ENCODE data around the gene DAPK1.

Gene DAPK1

GRCh38 chr9:87572719-87573118, 75.1 kb downstream of the DAPK1 start:
- DNase-seq = no peak

GRCh38 chr9:87573841-87574342, 76.2 kb downstream of the DAPK1 start:
- DNase-seq = no peak

DNA sequence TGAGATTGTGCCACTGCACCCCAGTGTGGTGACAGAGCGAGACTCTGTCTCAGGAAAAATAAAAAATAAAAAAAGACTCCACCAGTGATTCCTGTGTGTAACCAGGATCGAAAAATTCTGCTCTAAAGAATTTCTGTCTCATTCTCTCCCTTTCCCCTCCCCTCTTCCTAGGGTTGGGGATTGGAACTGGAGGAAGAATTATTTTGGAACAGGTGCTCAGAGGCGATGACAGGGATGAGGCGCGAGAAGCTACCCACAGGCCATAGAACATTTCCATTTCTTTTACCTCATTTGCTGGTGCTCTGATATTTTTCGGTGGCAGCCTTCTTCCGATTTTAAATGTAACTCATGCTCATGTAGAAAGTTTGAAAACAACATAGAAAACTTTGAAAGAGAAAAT, 80.1 kb downstream of the DAPK1 start:
- DNase-seq = no peak

DNA sequence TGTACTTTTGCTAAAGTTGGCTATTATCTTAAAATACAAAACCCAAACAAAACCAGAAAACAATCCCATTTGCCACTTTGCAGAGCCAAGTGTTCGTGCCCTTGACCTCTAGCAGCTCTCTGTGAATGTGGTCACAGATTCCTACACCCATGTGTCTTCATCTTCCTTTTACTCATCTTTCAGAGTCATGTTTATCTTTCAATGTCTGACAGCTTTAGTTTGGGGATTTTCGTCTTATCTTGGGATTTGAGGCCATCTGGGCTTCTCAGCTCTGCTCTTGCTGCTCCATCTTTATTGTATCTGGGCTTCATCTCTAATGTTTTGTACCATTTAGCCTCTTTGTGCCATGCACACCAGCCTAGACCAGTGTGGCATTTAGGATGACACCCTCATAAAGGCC, 81.0 kb downstream of the DAPK1 start:
- DNase-seq = no peak

DNA sequence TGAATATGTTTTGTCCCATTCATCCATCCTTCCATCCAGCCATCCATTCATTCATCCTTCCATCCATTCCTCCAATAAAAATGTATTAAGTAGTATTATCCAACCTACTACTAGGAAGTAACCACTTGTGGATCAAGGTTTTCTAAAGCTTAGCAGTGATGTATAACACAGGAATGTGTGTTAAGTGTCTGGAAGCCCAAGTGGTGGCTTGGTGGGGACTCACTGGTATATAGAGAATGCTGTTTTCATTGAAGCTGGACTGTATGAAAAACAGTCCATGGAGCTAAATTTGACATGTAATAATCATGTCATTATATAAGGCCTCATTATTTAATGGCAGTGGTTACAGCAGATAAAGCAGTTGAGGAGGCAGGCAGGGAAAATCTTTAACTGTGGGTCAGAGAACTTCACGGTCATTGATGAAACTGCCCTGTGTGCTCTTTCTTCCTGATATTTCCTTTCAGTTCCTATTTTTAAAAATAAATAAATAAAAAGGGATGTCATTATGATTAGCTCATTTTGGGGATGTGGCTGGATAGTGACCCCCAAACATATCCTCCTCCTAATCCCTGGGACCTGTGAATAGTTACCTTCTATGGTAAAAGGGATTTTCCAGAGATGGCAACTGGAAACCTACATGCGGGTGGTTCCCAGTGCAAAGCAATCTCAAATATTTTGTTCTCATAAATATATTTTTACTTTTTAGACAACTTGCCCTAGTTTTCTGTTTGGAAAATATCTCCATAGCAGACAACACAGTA, 82.3 kb downstream of the DAPK1 start:
- DNase-seq = no peak

DNA sequence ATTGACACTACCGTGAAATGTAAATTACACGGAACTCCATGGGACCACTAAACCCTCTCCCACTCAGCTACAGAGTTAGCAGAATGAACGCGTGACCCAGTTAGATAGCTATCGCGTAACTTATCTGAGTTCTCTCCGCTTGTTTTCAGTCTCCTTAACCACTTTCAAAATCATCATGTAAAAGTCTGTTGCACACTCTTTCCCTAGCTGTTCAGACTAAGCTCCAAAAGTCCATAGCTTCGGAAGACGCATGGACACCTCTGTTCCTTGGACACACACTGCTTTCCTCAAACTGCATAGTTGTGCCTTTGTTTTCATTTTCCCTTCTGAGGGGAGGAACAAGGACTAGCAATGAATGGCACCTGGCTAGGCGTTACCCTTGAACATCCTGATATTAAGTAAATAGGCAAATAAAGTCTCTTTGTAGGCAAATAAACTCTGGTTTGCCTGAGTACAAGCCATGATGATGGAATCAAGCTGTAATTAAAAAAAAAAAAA, 83.3 kb downstream of the DAPK1 start:
- no peak for DNase-seq

GRCh38 chr9:87581513-87581912, 83.8 kb downstream of the DAPK1 start:
- DNase-seq = no peak

GRCh38 chr9:87581949-87582637, 84.4 kb downstream of the DAPK1 start:
- DNase-seq = no peak

DNA sequence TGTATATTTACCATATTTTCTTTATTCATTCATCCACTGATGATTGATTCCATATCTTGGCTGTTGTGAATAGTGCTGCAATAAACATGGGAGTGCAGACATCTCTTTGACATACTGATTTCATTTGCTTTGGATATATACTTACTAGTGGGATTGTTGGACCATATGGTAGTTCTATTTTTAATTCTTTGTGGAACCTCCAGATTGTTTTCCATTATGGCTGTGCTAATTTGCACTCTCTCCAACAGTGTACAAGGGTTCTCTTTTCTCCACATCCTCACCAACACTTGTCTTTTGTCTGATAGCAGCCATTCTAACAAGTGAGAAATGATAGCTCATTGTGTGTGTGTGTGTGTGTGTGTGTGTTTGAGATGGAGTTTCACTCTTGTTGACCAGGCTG, 86.7 kb downstream of the DAPK1 start:
- DNase-seq = no peak

GRCh38 chr9:87585123-87585855, 87.6 kb downstream of the DAPK1 start:
- no peak for DNase-seq

DNA sequence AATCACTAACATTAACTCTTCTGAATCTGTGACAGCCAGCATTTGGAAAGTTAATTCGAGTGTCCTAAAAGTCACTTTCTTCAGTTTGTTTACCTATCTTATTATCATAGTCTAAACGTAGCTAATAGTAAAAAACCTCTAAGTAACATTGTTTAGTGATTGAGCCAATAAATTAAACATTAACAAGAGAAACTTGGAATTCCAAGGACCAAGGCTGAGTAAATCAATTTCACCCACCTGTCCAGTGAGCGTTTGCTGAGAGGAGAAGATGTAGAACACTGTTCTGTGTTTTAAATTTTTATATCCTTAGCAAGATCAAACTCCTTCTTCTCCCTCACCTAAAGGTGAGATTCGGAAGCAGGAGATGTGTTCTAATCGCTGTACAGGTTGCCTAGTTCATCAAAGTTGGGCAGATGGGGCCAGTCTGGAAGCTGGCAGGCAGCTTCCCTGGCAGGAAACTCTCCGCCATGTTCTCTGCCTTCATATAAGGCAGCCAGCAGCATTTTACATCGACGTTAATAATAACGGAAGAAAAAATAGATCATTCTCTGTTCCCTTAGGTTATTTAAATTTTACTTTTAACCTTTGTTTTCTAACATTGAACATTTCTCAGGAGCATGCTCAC, 89.2 kb downstream of the DAPK1 start:
- no peak for DNase-seq

- DNase-seq = no peak
Measured at GRCh38 chr9:87587356-87587745, 89.7 kb downstream of the DAPK1 start.

GRCh38 chr9:87587864-87588263, 90.2 kb downstream of the DAPK1 start:
- DNase-seq = no peak

- no peak for DNase-seq
Measured at GRCh38 chr9:87588339-87588738, 90.7 kb downstream of the DAPK1 start.

- no peak for DNase-seq
Measured at GRCh38 chr9:87590996-87591395, 93.3 kb downstream of the DAPK1 start.

DNA sequence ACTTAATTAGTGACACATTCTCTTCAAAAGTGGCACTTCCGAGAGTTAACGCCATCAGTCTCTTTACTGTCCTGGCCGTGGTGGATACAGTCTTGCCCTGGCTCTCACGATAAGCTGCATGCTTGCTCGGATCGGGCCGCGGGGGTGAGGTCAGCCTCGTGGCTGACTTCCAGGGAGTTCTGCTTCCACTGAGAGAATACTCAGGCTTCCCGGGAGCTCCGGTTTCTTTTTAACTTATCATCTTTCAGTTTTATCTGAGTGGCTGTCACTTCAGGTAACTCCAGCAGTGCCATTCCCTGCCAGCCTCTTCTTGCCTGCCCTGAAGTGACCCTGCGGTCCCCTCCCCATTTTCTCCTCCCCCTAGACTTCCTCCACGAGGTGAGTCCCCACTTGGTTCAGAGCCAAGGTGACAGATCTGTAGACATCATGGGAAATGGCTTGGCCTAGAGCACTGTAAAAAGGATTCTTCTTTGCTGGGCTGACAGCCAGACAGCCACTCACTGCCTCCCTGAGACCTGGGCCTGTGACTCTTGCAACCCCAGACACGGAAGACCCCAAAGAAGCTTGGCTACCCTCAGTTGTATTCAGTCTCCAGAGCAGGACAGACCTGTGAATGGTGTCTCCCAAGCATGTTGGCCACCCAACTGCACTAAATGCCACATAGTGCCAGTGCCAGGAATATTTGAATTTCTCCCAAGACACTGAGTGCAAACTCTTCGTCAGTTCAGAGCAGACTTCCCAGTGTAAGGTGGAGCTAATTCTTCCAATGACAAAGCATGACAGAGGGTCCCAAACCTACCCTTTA, 95.1 kb downstream of the DAPK1 start:
- DNase-seq = no peak

DNA sequence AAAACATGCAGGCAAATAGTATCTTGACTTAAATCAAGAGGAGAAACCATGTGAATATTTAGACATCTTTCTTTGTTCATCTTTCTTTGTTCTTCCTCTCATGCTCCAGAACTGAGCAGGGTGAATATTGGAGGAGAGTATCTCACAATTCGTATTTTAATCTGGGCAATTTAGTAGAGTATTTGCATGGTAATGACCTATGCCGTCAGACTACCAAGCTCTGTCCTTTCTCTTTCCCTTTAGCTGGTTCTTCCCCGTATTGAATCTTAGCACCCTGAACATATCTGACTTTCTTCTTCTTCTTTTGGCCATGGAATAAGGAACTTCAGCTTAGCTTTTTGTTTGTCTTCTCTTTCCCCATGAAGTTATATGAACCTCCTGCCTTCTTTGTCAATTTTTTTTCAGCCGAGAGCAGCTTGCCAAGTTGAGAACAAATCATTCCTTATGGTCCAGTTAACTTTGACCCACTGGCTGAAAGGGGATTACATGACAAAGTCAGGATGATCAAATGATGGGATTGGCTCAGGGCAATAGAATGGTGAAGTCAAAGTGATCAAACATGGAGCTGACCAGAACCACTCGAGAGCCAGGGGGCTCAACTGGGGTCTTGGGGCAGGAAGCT, 95.8 kb downstream of the DAPK1 start:
- DNase-seq = no peak

GRCh38 chr9:87594194-87594593, 96.5 kb downstream of the DAPK1 start:
- DNase-seq = no peak

DNA sequence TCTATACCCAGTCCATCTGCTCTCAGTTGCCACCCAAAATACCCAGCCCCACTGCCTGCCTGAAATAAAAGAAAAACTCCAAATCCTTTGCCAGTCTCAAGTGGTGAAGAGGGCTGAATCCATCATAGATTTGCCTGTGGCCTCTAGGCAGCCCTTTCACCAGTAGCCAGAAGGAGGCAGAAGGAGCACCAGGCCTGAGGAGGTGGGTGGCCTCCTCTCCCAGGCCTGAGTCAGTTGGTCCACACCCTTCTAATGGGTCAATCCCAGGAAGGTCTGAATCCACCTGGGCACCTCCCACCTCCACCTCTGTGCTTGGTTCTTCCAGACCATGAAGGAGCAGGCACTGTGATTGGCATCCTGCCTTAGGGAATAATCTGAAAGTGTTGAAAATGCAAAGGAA, 97.0 kb downstream of the DAPK1 start:
- no peak for DNase-seq

GRCh38 chr9:87595610-87596009, 97.9 kb downstream of the DAPK1 start:
- no peak for DNase-seq

DNA sequence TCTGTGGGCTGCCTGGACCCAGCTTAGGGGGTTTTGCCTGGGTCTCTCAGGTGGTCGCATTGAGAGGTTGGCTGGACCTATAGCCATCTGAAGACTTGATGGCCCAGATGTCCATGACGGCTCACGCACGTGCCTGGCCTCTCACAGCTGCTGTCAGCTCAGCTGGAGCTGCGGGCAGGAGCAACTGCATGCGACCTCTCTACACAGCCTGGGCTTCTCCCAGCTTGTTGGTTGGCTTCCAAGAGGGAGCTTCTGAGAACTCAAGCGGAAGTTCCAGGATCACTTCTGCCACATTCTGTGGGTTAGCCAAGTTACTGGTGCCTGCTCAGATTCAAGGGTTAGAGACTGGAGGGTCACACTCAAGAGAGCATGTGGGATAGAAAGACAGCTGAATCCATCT, 99.2 kb downstream of the DAPK1 start:
- no peak for DNase-seq

Data from NCI-H2227 treated with DMSO at 0.1 percent for 48 hours (cell line).